HepG2 (cell line): ENCODE results near the gene PLCB4. TPM values are rescaled to one million over a fixed set of nuclear protein-coding genes. Genes with fewer than 3 reads are reported as not detected.

Experiments
- ATAC-seq: fragments of 200-7000 bp; cut with Tn5 transposase; 3 replicates; pipeline ENCODE4 v1.9.1; 2020; ENCODE audit warnings: mild to moderate bottlenecking, moderate library complexity
- BruUV-seq: library from RNA; stranded (reverse); fragments of 400-500 nt; replicated peaks from 2 replicates; lab custom pipeline; 2021; lab: Mats Ljungman, UMichigan
- CTCF ChIA-PET: fragments of 300-600 bp; formaldehyde crosslinking; extraction: SDS; loops from one replicate; lab custom pipeline; 2021; ENCODE audit warnings: low total read pairs, inconsistent platforms, low intra/inter-chr PET ratio; lab: Yijun Ruan, JAX
- POLR2A ChIA-PET: fragments of 350-600 bp; sonication (Branson Sonifier 250); formaldehyde crosslinking; loops from one replicate; lab custom pipeline; 2020; ENCODE audit warnings: antibody characterized with exemption, inconsistent platforms; lab: Yijun Ruan, JAX
- DNase-seq: peaks from one replicate; pipeline ENCODE4 v3.0.0-alpha.2; 2015; ENCODE audit warnings: low spot score
- FAIRE-seq: peaks from 3 replicates; lab custom pipeline; 2011; peaks lifted over from hg19 to GRCh38; lab: Jason Lieb, UNC
- H2AFZ ChIP-seq: one replicate; pipeline ENCODE4 v1.6.1; 2011; ENCODE audit warnings: low read length, inconsistent platforms
- H3K27ac ChIP-seq: fragments of 300-600 bp; 3 replicates; pipeline ENCODE4 v1.8.0; 2011; ENCODE audit warnings: mixed run types, mild to moderate bottlenecking, mixed read lengths, low read length, inconsistent platforms; ENCODE audit not compliant: insufficient read depth; ENCODE audit errors: extremely low read length
- H3K27me3 ChIP-seq, 2 experiments: fragments of 200-600 bp in 1 of 2; 2 replicates in 1 of 2; 3 replicates in 1 of 2; pipeline versions ENCODE4 v1.6.0 to v1.8.0; 2011; ENCODE audit warnings: low read length in 2 of 2, mild to moderate bottlenecking in 2 of 2, moderate library complexity in 2 of 2, inconsistent platforms in 1 of 2; ENCODE audit not compliant: insufficient read depth in 2 of 2, control insufficient read depth in 1 of 2
- H3K36me3 ChIP-seq, 2 experiments: fragments of 200-600 bp in 1 of 2; replicated peaks in 1 of 2; 2 replicates in 1 of 2; 3 replicates in 1 of 2; pipeline versions ENCODE4 v1.5.1 to v1.8.0; 2011; ENCODE audit warnings: low read length in 2 of 2, inconsistent platforms in 1 of 2; ENCODE audit not compliant: insufficient read depth in 2 of 2, control insufficient read depth in 1 of 2
- H3K4me1 ChIP-seq: 2 replicates; pipeline ENCODE4 v1.5.1; 2012; ENCODE audit warnings: low read length, inconsistent platforms; ENCODE audit not compliant: insufficient read depth
- H3K4me2 ChIP-seq: 2 replicates; pipeline ENCODE4 v1.6.0; 2011; ENCODE audit warnings: low read depth, low read length, inconsistent platforms
- H3K4me3 ChIP-seq, 3 experiments: fragments of 200-600 bp in 1 of 3; sonication (generic), shearing (Covaris generic) in 1 of 3; replicated peaks in 1 of 3; 2 replicates each; pipeline ENCODE4 v1.5.1; 2011 to 2016; ENCODE audit warnings: low read length in 3 of 3, inconsistent platforms in 2 of 3, low read depth in 2 of 3, mild to moderate bottlenecking in 2 of 3, control low read depth in 1 of 3, mixed read lengths in 1 of 3; ENCODE audit not compliant: insufficient read depth in 1 of 3
- H3K79me2 ChIP-seq: one replicate; pipeline ENCODE4 v1.6.1; 2011; ENCODE audit warnings: low read length, inconsistent platforms; ENCODE audit not compliant: insufficient read depth
- H3K9ac ChIP-seq: 2 replicates; pipeline ENCODE4 v1.6.0; 2011; ENCODE audit warnings: mild to moderate bottlenecking, low read depth, low read length, inconsistent platforms; ENCODE audit not compliant: insufficient read depth
- H3K9me3 ChIP-seq: 2 replicates; pipeline ENCODE4 v1.5.1; 2012; ENCODE audit warnings: mild to moderate bottlenecking, low read length
- H4K20me1 ChIP-seq: 2 replicates; pipeline ENCODE4 v1.6.0; 2011; ENCODE audit warnings: inconsistent platforms, mild to moderate bottlenecking, low read length, moderate library complexity; ENCODE audit not compliant: insufficient read depth
- GABPA ChIP-seq, 2 experiments: IDR thresholded peaks; 2 replicates each; pipeline ENCODE4 v1.6.1; 2011 to 2016; ENCODE audit warnings: low read depth in 2 of 2, low read length in 1 of 2, missing biosample characterization in 1 of 2, missing genetic modification characterization in 1 of 2
- GABPB1 ChIP-seq: IDR thresholded peaks from 2 replicates; pipeline ENCODE4 v1.6.1; 2016; ENCODE audit warnings: mild to moderate bottlenecking, missing genetic modification reagents, moderate library complexity, missing compliant biosample characterization
- HNRNPH1 ChIP-seq: fragments of 200-400 bp; formaldehyde crosslinking; optimal IDR thresholded peaks from 2 replicates; pipeline ENCODE3; 2017; ENCODE audit warnings: mild to moderate bottlenecking, low read depth, low read length
- MAFF ChIP-seq: IDR thresholded peaks from 2 replicates; pipeline ENCODE4 v1.6.1; 2011; ENCODE audit warnings: low read depth, low read length, improper control_type of control experiment
- NAIF1 ChIP-seq: sonication (generic); formaldehyde crosslinking; IDR thresholded peaks from 2 replicates; pipeline ENCODE4 v1.5.0; 2020; ENCODE audit warnings: mild to moderate bottlenecking, missing genetic modification reagents, borderline replicate concordance
- NFYB ChIP-seq: sonication (generic); formaldehyde crosslinking; IDR thresholded peaks from 2 replicates; pipeline ENCODE4 v1.4.0; 2020; ENCODE audit warnings: missing genetic modification reagents
- PHB2 ChIP-seq: fragments of 450-650 bp; IDR thresholded peaks from 2 replicates; pipeline ENCODE4 v1.6.1; 2018; ENCODE audit not compliant: partially characterized antibody
- PITX1 ChIP-seq: sonication (generic); formaldehyde crosslinking; IDR thresholded peaks from 2 replicates; pipeline ENCODE4 v1.5.1; 2020; ENCODE audit warnings: mild to moderate bottlenecking, missing genetic modification reagents
- ZBTB38 ChIP-seq: sonication (generic); formaldehyde crosslinking; IDR thresholded peaks from 2 replicates; pipeline ENCODE4 v1.5.1; 2020; ENCODE audit warnings: mild to moderate bottlenecking, missing genetic modification reagents
- ZBTB7B ChIP-seq: sonication (generic); formaldehyde crosslinking; IDR thresholded peaks from 2 replicates; pipeline ENCODE4 v1.4.0; 2020; ENCODE audit warnings: missing genetic modification reagents
- ZBTB8A ChIP-seq: sonication (generic); formaldehyde crosslinking; IDR thresholded peaks from 2 replicates; pipeline ENCODE4 v1.4.0; 2020; ENCODE audit warnings: mild to moderate bottlenecking, low read depth, missing genetic modification reagents, borderline replicate concordance
- ZNF10 ChIP-seq: sonication (generic); formaldehyde crosslinking; IDR thresholded peaks from 2 replicates; pipeline ENCODE4 v1.4.0; 2020; ENCODE audit warnings: mild to moderate bottlenecking, low read depth, missing genetic modification reagents, borderline replicate concordance
- ZNF136 ChIP-seq: sonication (generic); formaldehyde crosslinking; IDR thresholded peaks from 2 replicates; pipeline ENCODE4 v1.8.1; 2022; ENCODE audit warnings: low read depth, mild to moderate bottlenecking, moderate library complexity, missing genetic modification reagents
- ZNF138 ChIP-seq: sonication (generic); formaldehyde crosslinking; IDR thresholded peaks from 2 replicates; pipeline ENCODE4 v1.5.0; 2020; ENCODE audit warnings: mild to moderate bottlenecking, low read depth, missing genetic modification reagents
- ZNF343 ChIP-seq: sonication (generic); formaldehyde crosslinking; IDR thresholded peaks from 2 replicates; pipeline ENCODE4 v1.4.0; 2020; ENCODE audit warnings: mild to moderate bottlenecking, missing genetic modification reagents
- ZNF431 ChIP-seq: sonication (generic); formaldehyde crosslinking; IDR thresholded peaks from 2 replicates; pipeline ENCODE4 v1.9.0; 2022; ENCODE audit warnings: missing genetic modification reagents, low read depth, mild to moderate bottlenecking, borderline replicate concordance
- ZNF446 ChIP-seq: sonication (generic); formaldehyde crosslinking; IDR thresholded peaks from 2 replicates; pipeline ENCODE4 v1.5.0; 2020; ENCODE audit warnings: mild to moderate bottlenecking, missing genetic modification reagents
- WGBS: methylation state at CpG from one replicate; pipeline ENCODE4 v1.1.6; 2017; ENCODE audit warnings: low lambda C conversion rate; 5-methylcytosine and 5-hydroxymethylcytosine counted together
- in situ Hi-C: cut with HindIII; loops from 2 replicates; pipeline ENCODE4 v1.10.0; 2017; ENCODE audit warnings: low pct_unique_long_range_greater_than_20kb; ENCODE audit not compliant: extremely low pct_ligation_motif_present
- intact Hi-C: fragments of 100-400 bp; cut with micrococcal nuclease; formaldehyde crosslinking; loops from one replicate; pipeline ENCODE4 v1.10.0; 2022; ENCODE audit not compliant: unreplicated experiment
- polyA plus RNA-seq, 8 experiments: library from polyadenylated mRNA; depleted of rRNA in 3 of 8; stranded (reverse) in 7 of 8; unstranded in 1 of 8; fragments of >200 nt; fragmentation: Illumina TruSeq in 4 of 8; extraction: Trizol in 4 of 8; gene quantifications; 2 replicates each; pipeline versions ENCODE4 v1.2.1 to v1.2.3, GENCODE V29; 2011 to 2016; ENCODE audit warnings: low read depth in 4 of 8, missing spikeins in 1 of 8, mixed read lengths in 1 of 8; ENCODE audit not compliant: insufficient read depth in 1 of 8
- total RNA-seq, 5 experiments: library from RNA; depleted of rRNA; stranded (reverse); fragments of >200 nt; fragmentation: Illumina TruSeq; extraction: Trizol; gene quantifications; 2 replicates each; pipeline ENCODE4 v1.2.3, GENCODE V29; 2016; ENCODE audit warnings: low read depth in 1 of 5
- TF ChIP-seq, protein P1 (sequence below): sonication (generic); formaldehyde crosslinking; IDR thresholded peaks from 2 replicates; pipeline ENCODE4 v1.4.0; 2020; ENCODE audit warnings: missing genetic modification reagents, mild to moderate bottlenecking, borderline replicate concordance
- TF ChIP-seq, protein P2 (sequence below): sonication (generic); formaldehyde crosslinking; conservative IDR thresholded peaks from 2 replicates; pipeline ENCODE4 v1.4.0; 2020; ENCODE audit warnings: mild to moderate bottlenecking, missing genetic modification reagents, moderate library complexity

Gene PLCB4
- total and polyA plus RNA-seq, 2 of the 13 experiments (the other 11 are each of a cell fraction or from before 2014, with no cell fraction given) = 0.01 TPM; not detected in 1

DNA sequence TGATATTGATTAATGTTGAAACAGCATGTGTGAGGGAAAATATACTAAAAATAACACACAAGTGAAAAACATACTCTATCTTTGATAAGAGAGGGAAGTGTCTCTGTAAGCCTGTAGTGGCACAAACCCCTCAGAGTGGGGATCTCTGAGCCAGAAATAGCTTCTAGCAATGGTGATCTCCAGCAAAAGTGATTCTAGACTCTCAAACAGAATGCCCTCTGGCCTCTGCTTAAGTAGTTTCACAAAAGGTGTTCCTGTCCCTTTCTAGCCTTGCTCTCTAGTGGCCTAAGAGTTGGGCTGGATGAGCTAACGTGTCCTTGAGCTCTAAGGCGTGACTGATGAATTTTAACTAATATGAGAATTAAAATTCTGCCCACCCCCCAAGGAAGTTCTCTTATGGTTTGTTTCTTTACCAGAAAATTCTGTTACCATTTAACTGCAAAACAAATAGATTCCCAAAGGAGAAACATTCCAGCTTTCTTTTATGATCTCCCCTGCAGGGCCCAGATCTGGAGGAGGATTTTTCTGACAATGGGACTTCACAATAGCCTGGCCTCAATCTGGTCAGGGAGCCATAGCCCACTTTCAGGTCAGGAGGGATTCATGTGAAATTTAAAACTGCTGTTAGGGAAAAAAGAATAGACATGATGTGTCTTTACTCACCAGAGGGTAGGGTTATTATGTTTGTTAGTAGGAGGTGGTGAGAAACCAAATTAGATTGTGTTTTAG is 263.0 kb downstream of the PLCB4 start:
- Histone ChIP-seq H3K27ac (no peak overlapping the region), H3K27me3 (no peaks in the 10 kb centered on the region), H2AFZ (no peak overlapping the region), H4K20me1 (no peaks in the 10 kb centered on the region), H3K36me3 (no peaks in the 10 kb centered on the region), H3K4me2 (no peak overlapping the region), H3K4me1 (no peaks in the 10 kb centered on the region), H3K4me3 (no peak overlapping the region), H3K9me3 (no peaks in the 10 kb centered on the region), H3K79me2 (no peaks in the 10 kb centered on the region), H3K9ac (no peak overlapping the region)
- no TSS peak for BruUV-seq
- 24% methylated on average over 2 of the region's 2 CpGs for WGBS
- in situ Hi-C loops = no loop called here
- ATAC-seq (no peak), FAIRE-seq (no peak), DNase-seq (no peak)
- CTCF ChIA-PET = no interaction called here
- POLR2A ChIA-PET = no interaction called here
- TF ChIP-seq ZNF10 (CRISPR knock-in tag) = no peak
- TF ChIP-seq HNRNPH1 = no peak
- TF ChIP-seq ZBTB7B (CRISPR knock-in tag) = no peak
- no peak for TF ChIP-seq MAFF
- TF ChIP-seq, protein P1, sequence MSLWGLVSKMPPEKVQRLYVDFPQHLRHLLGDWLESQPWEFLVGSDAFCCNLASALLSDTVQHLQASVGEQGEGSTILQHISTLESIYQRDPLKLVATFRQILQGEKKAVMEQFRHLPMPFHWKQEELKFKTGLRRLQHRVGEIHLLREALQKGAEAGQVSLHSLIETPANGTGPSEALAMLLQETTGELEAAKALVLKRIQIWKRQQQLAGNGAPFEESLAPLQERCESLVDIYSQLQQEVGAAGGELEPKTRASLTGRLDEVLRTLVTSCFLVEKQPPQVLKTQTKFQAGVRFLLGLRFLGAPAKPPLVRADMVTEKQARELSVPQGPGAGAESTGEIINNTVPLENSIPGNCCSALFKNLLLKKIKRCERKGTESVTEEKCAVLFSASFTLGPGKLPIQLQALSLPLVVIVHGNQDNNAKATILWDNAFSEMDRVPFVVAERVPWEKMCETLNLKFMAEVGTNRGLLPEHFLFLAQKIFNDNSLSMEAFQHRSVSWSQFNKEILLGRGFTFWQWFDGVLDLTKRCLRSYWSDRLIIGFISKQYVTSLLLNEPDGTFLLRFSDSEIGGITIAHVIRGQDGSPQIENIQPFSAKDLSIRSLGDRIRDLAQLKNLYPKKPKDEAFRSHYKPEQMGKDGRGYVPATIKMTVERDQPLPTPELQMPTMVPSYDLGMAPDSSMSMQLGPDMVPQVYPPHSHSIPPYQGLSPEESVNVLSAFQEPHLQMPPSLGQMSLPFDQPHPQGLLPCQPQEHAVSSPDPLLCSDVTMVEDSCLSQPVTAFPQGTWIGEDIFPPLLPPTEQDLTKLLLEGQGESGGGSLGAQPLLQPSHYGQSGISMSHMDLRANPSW (CRISPR knock-in tag) = no peak
- no peak for TF ChIP-seq ZBTB38 (CRISPR knock-in tag)
- TF ChIP-seq PHB2 = no peak
- TF ChIP-seq NAIF1 (CRISPR knock-in tag) = no peak
- no peak for TF ChIP-seq ZNF136 (CRISPR knock-in tag)
- TF ChIP-seq NFYB (CRISPR knock-in tag) = no peak
- no peak for TF ChIP-seq ZNF138 (CRISPR knock-in tag)
- no peak for TF ChIP-seq ZNF446 (CRISPR knock-in tag)
- no peak for TF ChIP-seq ZNF343 (CRISPR knock-in tag)
- TF ChIP-seq ZNF431 (CRISPR knock-in tag) = no peak
- TF ChIP-seq, protein P2, sequence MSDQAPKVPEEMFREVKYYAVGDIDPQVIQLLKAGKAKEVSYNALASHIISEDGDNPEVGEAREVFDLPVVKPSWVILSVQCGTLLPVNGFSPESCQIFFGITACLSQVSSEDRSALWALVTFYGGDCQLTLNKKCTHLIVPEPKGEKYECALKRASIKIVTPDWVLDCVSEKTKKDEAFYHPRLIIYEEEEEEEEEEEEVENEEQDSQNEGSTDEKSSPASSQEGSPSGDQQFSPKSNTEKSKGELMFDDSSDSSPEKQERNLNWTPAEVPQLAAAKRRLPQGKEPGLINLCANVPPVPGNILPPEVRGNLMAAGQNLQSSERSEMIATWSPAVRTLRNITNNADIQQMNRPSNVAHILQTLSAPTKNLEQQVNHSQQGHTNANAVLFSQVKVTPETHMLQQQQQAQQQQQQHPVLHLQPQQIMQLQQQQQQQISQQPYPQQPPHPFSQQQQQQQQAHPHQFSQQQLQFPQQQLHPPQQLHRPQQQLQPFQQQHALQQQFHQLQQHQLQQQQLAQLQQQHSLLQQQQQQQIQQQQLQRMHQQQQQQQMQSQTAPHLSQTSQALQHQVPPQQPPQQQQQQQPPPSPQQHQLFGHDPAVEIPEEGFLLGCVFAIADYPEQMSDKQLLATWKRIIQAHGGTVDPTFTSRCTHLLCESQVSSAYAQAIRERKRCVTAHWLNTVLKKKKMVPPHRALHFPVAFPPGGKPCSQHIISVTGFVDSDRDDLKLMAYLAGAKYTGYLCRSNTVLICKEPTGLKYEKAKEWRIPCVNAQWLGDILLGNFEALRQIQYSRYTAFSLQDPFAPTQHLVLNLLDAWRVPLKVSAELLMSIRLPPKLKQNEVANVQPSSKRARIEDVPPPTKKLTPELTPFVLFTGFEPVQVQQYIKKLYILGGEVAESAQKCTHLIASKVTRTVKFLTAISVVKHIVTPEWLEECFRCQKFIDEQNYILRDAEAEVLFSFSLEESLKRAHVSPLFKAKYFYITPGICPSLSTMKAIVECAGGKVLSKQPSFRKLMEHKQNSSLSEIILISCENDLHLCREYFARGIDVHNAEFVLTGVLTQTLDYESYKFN (CRISPR knock-in tag) = no peak
- TF ChIP-seq ZBTB8A (CRISPR knock-in tag) = no peak
- TF ChIP-seq GABPB1 = no peak
- no peak for TF ChIP-seq GABPA (IDR thresholded peaks at IDR 0.05; ENCODE audit: low read depth, low read length)
- no peak for TF ChIP-seq GABPA (CRISPR knock-in tag; IDR thresholded peaks at IDR 0.05; ENCODE audit: low read depth)
- no peak for TF ChIP-seq PITX1 (CRISPR knock-in tag)
- intact Hi-C loops = no loop called here
